Hematopoietic multipotent progenitor cell treated with erythropoietin and hydrocortisone succinate and interleukin-3 and kit ligand, for 6 days (in vitro differentiated cells): ENCODE measurements around the gene SACM1L.
A peak's percentile ranks its signal among the peaks of the same experiment; 100 is the strongest.
"Not testable (repeated sequence)": the region's sequence is repeated elsewhere in the genome, so short reads cannot be mapped to it uniquely, and the experiment has no call there.

Experiments
- DNase-seq: peaks from one replicate; pipeline ENCODE4 v3.0.0-alpha.2; 2015

Gene SACM1L

GRCh38 chr3:45695166-45695565, 6.0 kb downstream of the SACM1L start:
- DNase-seq, result not testable (repeated sequence)

DNA sequence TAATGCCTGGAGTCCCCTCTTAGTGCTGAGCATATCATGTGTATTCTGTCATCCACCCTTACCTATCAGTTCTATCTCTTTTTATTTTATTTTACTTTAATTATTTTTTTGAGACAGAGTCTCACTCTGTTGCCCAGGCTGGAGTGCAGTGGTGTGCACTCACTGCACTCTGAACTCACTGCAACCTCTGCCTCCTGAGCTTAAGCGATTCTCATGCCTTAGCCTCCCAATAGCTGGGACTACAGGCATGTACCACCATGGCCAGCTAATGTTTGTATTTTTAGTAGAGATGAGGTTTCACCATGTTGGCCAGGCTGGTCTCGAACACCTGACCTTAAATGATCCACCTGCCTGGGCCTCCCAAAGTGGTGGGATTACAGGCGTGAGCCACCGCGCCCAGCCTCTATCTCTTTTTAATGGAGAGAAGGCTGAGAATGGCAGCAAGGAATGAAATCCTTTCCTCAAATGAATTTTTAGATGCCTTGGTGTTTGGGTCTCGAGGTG, 11.4 kb downstream of the SACM1L start:
- DNase-seq, result no peak

DNA sequence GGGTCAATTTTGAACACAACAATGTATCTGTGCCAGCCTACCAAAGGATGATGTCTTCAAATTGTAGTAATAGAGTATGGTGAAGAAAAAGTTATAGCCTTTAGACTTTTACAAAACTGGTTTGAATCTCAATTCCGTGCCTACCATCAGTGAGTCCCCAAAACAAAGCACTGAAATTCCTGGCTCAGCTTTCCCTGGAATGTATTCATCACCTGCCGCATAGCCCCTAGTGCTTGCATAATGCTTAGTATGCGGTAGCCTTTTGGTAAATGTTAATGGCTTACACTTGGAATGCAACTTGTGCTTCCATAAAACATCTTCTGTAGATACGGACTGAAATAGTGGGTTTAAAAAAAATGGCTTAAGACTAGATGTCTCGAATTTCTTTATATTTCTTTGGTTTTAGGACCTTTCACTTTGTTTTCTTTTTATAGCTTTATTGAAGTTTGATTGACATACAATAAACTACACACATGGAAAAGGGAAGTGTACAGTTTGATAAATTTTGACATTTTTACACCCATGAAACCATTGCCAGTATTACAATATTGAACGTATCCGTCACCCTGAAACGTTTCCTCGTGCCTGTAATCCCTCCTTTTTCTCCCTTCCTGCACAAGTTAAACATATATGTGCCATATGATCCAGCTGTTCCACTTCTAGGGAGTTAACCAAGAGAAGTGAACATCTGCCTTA, 12.1 kb downstream of the SACM1L start:
- no peak for DNase-seq

- peak; percentile 42 for DNase-seq
Observed at GRCh38 chr3:45704301-45704943, 15.2 kb downstream of the SACM1L start.

DNA sequence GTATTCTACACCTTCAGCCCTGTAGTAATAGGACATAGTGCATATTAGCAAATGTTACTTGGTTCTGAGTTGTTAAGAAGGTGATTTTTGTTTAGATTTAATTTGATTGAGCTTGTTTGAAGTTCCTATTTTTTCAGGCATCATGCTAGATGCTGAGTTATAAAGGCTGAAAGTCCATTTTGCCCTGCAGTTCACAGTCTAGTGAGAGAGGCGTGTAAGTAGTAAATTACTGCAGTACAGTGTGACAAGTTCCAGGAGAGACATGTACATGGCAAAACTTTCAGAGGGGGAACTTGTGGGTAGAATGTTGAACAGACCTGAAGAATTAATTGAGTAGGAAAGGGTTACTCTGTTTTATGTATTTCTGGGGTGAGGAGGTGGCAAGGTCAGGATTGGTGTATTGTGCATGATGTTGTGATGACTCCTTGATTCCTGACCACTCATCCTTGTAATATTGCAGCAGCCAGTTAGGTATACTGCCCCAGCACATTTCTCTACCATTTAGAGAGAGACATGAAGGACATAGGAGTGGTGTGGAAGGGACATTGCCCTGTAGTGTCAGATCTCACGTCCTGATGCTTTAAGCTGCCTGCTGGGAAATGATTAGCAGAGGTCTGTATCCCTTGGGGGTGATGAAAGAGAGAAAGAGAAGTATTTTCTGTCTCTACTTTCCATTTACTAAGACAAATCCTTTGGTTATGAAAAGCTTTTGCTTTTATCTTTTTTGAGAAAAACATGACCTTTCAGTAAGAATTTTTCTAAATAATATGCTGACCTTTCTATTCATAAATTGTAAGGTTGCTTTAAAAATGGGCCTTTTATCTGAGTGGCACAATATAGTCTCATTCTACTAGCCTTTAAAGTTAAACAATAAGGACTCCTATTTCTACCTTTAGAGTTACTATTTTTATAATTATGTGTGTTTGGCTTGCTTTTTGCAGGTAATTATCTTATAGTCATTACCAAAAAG, 16.9 kb downstream of the SACM1L start:
- no peak for DNase-seq

DNA sequence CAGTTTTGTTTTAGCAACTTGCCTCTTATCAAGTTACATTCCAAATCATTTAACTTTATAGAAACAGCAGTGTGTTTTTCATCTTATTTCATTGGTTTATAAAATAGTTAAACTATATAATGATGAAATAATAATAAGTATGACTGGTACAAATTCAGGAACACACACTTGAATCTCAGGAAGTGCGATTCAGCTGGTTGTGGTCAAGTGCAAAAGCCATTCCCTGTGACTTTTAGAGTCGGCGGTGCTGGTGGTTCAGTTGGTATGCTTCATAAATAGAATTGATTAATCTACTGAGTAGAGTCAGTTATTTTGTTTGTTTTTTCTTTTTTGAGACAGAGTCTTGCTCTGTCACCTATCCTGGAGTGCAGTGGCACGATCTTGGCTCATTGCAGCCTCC, 22.7 kb downstream of the SACM1L start:
- DNase-seq, result no peak

GRCh38 chr3:45712434-45713110, 23.4 kb downstream of the SACM1L start:
- DNase-seq, result no peak

DNA sequence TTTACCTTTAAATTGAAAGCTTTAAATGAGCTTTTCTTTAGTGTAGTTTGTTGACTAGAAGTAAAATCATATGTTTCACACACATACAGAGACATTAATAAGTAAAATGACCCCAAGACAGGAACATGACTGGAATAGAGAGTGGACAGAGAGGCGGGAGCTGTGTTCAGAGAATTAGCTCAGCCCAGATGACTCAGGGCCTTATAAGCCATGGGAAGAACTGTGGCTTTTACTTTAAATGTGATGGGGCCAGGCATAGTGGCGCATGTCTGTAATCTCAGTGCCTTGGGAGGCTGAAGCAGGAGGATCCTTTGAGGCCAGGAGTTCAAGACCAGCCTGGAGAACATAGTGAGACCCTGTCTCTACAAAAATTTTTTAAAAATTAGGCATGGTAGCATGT, 26.7 kb downstream of the SACM1L start:
- no peak for DNase-seq

DNA sequence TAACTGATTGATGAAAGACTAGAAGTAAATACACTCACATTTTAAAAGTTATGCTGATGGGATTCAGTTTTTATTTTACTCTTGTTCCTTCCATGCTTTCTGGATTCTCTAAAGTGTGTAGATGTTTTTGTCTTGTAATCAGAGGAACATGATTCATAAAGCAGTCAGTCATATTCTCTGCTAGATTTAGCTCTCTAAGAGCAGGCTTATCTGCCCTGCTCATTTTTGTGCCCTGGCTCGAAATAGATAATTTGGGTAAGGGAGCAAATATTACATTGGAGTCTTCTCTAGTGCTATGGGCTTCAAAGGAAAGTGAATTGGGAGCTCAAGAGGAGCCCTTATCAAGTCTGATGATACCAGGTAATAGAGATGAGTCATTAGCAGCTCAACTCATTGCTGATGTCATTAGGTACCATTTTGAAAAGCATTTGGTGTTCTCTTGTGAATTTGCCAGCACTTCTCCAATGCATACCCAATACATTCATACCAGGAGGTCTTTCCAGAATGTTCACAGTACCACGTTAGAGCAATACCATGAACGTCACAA, 27.7 kb downstream of the SACM1L start:
- DNase-seq, result no peak

DNA sequence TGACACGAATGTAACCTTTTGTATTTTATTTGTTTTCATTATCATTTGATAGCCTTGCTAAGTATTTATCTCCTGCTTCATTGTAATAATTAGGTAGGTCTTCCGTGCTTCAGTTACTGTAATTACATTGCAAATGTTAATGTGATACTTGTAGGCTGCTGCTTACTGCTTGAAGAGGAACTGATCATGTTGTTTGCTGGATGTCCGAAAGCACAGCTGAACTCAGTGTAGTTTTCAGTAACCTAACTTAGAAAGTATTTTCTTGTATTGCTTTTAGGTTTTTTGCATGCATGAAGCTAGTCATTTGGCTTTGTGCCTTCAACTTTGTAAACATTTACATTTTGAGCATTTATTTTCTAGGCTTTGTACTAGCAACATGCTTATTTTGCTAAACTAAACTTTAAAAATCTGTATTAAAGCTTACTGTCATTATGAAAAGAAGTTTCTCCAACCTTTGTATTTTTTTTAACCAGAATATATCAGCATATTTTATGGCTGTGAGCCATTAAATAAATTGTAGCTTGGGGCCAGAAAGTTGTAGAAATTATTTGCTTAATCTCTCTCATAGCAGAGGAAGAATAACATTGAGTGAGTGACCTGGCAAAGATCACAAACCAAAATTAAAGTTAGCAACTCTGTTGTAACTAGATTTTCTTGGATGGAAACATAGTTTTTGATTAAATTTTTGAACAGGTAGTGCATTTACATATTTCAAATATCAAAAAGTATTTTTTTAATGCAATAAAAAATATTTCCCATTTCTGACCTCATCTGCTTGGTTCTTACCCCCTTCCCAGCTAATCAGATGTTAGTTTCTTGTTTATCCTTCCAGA, 30.7 kb downstream of the SACM1L start:
- no peak for DNase-seq

- DNase-seq, result no peak
Observed at GRCh38 chr3:45724911-45725310, 35.7 kb downstream of the SACM1L start.

- DNase-seq, result no peak
Observed at GRCh38 chr3:45729614-45730013, 40.4 kb downstream of the SACM1L start.

GRCh38 chr3:45730409-45731154, 41.4 kb downstream of the SACM1L start:
- no peak for DNase-seq

DNA sequence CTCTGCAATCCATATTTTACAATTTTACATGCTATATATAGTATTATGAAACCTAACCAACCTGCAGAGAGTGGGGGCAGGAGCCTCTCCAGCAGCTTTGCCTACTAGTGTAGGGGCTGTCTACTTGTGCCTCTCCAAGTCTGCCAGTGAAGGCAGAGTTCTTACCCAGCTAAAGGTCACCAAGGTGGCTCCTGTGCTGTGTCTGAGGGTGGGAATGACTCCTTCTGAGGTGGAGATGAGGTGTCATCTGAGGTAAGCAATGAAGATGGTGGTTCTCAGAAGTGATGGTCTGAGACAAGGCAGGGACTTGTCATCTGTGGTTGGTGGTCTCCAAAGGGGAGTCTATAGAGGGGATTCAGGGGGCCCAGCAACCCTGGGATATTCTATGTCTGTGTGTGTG, 47.5 kb downstream of the SACM1L start:
- no peak for DNase-seq

- peak; percentile 61 for DNase-seq
Observed at GRCh38 chr3:45737234-45737633, 48.0 kb downstream of the SACM1L start.

GRCh38 chr3:45739991-45740390, 50.8 kb downstream of the SACM1L start:
- no peak for DNase-seq

DNA sequence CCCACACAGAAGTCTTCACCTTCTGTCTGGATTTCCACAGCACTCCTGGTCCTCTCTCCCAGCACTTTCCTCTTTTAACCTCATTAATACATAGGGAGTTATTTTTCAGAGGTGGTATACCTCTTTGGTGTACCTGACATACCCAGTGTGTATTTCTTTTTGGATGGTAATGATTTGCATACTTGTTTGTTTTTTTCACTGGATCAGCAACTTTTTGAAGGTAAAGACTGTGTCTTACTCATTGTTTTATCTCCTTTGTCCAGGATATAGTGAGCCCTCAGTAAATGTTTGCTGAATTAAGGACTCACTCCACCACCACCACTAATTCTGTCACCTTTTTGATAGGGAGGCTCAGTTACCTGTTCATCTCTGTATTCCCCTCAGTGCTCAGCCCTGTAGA, 52.1 kb downstream of the SACM1L start:
- DNase-seq, result no peak

- DNase-seq, result no peak
Observed at GRCh38 chr3:45741742-45742460, 52.7 kb downstream of the SACM1L start.

DNA sequence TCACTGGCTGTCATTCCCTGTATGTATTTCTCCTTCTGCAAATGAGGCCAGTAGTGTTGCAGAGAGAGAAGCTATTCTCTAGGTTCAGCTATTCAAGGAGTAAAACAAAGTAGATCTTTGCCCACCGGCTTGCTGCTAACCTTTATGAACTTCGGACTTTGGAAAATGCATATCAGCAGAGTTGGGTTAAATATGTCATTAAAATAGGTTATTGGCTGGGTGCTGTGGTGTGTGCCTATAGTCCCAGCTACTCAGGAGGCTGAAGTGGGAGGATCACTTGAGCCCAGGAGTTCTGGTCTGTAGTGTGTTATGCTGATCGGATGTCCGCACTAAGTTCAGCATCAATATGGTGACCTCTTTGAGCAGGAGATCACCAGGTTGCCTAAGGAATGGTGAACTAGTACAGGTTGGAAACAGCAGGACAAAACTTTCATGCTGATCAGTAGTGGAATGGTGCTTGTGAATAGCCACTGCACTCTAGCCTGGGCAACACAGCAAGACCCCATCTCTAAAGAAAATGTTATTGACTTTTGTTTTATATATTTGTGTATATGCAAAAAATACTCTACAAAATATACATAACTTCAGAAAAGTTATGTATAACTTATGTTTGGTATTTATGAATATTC, 53.4 kb downstream of the SACM1L start:
- no peak for DNase-seq
